ENCODE data around the gene BRMS1.

Gene BRMS1

DNA sequence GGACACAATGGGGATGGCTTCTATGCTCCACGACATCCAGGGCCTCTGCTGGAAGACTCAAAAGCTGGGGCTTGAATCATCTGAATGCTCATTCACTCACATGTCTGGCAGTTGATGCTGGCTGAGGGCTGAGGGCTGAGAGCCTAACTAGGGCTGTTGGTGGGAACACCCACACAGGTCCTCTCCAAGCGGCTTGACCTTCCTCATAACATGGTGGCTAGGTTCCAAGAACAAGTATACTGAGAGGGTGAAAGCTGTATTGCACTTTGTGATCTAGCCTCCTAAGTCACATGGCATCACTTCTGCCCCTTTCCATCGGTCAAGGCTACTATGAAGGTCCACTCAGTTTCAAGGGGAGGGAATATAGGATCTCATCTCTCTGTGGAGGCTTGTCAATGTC, 45.7 kb downstream of the BRMS1 start:
- TF ChIP-seq, protein P1, sequence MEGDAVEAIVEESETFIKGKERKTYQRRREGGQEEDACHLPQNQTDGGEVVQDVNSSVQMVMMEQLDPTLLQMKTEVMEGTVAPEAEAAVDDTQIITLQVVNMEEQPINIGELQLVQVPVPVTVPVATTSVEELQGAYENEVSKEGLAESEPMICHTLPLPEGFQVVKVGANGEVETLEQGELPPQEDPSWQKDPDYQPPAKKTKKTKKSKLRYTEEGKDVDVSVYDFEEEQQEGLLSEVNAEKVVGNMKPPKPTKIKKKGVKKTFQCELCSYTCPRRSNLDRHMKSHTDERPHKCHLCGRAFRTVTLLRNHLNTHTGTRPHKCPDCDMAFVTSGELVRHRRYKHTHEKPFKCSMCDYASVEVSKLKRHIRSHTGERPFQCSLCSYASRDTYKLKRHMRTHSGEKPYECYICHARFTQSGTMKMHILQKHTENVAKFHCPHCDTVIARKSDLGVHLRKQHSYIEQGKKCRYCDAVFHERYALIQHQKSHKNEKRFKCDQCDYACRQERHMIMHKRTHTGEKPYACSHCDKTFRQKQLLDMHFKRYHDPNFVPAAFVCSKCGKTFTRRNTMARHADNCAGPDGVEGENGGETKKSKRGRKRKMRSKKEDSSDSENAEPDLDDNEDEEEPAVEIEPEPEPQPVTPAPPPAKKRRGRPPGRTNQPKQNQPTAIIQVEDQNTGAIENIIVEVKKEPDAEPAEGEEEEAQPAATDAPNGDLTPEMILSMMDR (IDR thresholded peaks at IDR 0.05; ENCODE audit: insufficient read depth, low read length, poor library complexity, severe bottlenecking): no peak
- H3K4me3 ChIP-seq (replicated peaks; ENCODE audit: low read depth, low read length): no peak overlapping the region
- H3K27me3 ChIP-seq (replicated peaks; ENCODE audit: control insufficient read depth, insufficient read depth, low read length): no peaks in the 10 kb centered on the region; the same call in 1 of the 2 replicates
- no peaks in the 10 kb centered on the region for H3K36me3 ChIP-seq (ENCODE audit: control insufficient read depth, insufficient read depth, low read length)
- DNase-seq (ENCODE audit: extremely low read depth, insufficient read length): no peak

DNA sequence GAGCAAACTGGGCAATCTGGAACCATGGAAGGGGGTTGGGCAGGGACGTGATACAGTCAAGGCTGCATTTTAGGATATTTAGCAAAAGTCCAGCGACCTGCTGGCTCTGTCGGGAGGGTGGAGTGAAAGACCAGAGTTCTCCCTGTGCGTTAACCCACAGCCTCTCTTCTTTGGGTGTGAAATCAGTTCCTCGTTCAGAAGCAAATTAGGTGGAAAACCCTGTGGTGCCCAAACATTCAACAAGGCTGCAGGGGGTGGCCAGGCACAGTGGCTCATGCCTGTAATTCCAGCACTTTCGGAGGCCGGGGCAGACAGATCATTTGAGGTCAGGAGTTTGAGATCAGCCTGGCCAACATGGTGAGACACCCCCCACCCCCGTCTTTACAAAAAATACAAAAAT, 47.3 kb downstream of the BRMS1 start:
- Histone ChIP-seq H3K4me3 (replicated peaks; ENCODE audit: low read depth, low read length) (no peak overlapping the region), H3K27me3 (replicated peaks; ENCODE audit: control insufficient read depth, insufficient read depth, low read length) (peaks cover 1% of the 10 kb centered on the region; the same call in 1 of the 2 replicates), H3K36me3 (ENCODE audit: control insufficient read depth, insufficient read depth, low read length) (no peaks in the 10 kb centered on the region)
- TF ChIP-seq, protein P1 (IDR thresholded peaks at IDR 0.05; ENCODE audit: insufficient read depth, low read length, poor library complexity, severe bottlenecking): no peak
- no peak for DNase-seq (ENCODE audit: extremely low read depth, insufficient read length)

DNA sequence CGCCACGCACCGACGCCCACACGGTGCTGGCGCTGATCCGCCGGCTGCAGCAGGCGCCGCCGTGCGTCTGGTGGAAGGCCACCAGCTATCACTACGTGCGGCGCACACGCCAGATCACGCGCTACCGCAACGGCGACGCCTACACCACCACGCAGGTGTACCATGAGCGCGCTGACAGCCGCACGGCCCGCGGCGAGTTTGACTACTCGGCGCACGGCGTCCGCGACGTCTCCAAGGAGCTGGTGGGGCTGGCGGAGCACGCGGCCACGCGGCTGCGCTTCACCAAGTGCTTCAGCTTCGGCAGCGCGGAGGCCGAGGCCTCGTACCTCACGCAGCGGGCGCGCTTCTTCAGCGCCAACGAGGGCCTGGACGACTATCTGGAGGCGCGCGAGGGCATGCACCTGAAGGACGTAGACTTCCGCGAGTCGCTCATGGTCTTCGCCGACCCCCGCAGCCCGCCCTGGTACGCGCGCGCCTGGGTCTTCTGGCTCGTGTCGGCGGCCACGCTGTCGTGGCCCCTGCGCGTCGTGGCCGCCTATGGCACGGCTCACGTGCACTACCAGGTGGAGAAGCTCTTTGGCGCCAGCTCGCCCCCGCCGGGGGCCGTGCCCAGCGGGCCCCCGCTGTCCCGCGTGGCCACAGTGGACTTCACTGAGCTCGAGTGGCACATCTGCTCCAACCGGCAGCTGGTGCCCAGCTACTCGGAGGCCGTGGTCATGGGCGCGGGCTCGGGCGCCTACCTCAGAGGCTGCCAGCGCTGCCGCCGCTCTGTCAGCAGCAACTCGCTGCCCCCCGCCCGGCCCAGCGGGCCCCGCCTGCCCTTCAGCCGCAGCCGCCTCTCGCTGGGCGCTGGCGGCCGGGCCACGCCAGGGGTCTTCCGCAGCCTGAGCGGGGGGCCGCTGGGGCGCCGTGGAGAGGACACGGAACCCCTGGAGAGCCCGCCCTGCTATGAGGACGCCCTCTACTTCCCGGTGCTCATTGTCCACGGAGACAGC, 50.0 kb downstream of the BRMS1 start:
- no peak for DNase-seq (ENCODE audit: extremely low read depth, insufficient read length)
- H3K27me3 ChIP-seq (replicated peaks; ENCODE audit: control insufficient read depth, insufficient read depth, low read length): peaks cover 1% of the 10 kb centered on the region
- no peaks in the 10 kb centered on the region for H3K36me3 ChIP-seq (ENCODE audit: control insufficient read depth, insufficient read depth, low read length)
- no peak overlapping the region for H3K4me3 ChIP-seq (replicated peaks; ENCODE audit: low read depth, low read length)
- TF ChIP-seq, protein P1 (IDR thresholded peaks at IDR 0.05; ENCODE audit: insufficient read depth, low read length, poor library complexity, severe bottlenecking): no peak

DNA sequence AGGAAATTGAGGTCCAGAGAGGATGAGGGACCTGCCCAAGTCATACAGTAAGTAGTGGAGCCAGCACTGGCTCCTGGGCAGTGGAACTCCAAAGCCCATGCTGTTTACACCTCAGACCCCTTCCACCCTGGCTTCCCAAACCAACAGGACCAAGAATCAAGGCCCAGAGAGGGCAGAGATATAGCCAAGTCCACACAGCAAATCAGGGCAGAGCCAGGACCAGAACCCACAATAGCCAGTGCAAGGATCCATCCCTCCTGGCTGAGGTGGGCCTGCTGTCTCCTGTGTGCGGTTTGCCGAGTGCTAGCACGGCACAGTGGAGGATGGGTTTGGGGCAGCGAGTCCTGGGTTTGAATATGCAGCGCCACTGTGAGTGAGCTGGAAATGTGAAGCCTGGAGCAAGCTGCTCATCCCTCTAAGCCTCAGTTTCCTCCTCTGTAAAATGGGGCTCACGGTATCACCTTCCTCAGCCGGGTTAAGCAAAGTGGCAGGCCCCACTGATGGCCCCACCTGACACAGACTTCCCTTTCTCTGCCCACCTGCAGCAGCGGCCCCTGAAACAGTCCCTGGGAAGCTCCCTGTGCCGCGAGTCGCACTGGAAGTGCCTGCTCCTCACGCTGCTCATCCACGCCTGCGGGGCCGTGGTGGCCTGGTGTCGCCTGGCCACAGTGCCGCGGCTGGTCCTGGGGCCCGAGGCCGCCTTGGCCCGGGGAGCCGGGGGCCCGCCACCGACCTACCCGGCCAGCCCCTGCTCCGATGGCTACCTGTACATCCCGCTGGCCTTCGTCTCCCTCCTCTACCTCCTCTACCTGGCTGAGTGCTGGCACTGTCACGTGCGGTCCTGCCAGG, 50.9 kb downstream of the BRMS1 start:
- TF ChIP-seq, protein P1 (IDR thresholded peaks at IDR 0.05; ENCODE audit: insufficient read depth, low read length, poor library complexity, severe bottlenecking): no peak
- Histone ChIP-seq H3K27me3 (replicated peaks; ENCODE audit: control insufficient read depth, insufficient read depth, low read length) (peaks cover 1% of the 10 kb centered on the region), H3K4me3 (replicated peaks; ENCODE audit: low read depth, low read length) (no peak overlapping the region), H3K36me3 (ENCODE audit: control insufficient read depth, insufficient read depth, low read length) (no peaks in the 10 kb centered on the region)
- DNase-seq (ENCODE audit: extremely low read depth, insufficient read length): no peak

DNA sequence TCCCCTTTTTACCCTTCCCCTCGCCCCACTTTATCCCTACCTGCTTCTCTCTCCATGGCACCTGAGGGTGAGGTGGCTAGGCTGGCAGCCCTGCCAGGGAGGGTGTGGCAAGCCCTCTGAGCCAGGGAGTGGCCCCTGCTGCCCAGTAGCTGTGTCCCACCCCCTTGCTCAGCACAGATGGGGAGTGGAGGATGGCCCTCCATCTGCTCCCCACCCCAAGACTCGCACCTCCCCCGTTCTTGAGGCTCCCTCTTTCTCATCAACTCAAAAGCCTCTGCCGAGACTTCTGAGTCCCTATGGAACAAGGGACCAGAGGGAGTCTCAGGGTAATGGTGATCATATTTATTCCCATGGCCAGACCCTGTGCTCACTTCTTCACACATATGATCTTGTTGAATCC, 51.6 kb downstream of the BRMS1 start:
- TF ChIP-seq, protein P1 (IDR thresholded peaks at IDR 0.05; ENCODE audit: insufficient read depth, low read length, poor library complexity, severe bottlenecking): no peak
- Histone ChIP-seq H3K4me3 (replicated peaks; ENCODE audit: low read depth, low read length) (no peak overlapping the region), H3K36me3 (ENCODE audit: control insufficient read depth, insufficient read depth, low read length) (no peaks in the 10 kb centered on the region), H3K27me3 (replicated peaks; ENCODE audit: control insufficient read depth, insufficient read depth, low read length) (peaks cover 1% of the 10 kb centered on the region)
- no peak for DNase-seq (ENCODE audit: extremely low read depth, insufficient read length)
